Glomerular visceral epithelial cell (primary cell): ENCODE results near the gene KRT17.
A peak's percentile ranks its signal among the peaks of the same experiment; 100 is the strongest.
"Not testable (repeated sequence)": the region's sequence is repeated elsewhere in the genome, so short reads cannot be mapped to it uniquely, and the experiment has no call there.

Experiments
- DNase-seq: peaks from one replicate; pipeline ENCODE4 v3.0.0-alpha.2; 2016; ENCODE audit errors: extremely low spot score

Gene KRT17

GRCh38 chr17:41620583-41621434 is 3.6 kb downstream of the KRT17 start:
- DNase-seq = no peak

GRCh38 chr17:41619927-41620582 is 4.3 kb downstream of the KRT17 start:
- DNase-seq = not testable (repeated sequence)

GRCh38 chr17:41619036-41619926 is 5.1 kb downstream of the KRT17 start:
- DNase-seq = no peak

DNA sequence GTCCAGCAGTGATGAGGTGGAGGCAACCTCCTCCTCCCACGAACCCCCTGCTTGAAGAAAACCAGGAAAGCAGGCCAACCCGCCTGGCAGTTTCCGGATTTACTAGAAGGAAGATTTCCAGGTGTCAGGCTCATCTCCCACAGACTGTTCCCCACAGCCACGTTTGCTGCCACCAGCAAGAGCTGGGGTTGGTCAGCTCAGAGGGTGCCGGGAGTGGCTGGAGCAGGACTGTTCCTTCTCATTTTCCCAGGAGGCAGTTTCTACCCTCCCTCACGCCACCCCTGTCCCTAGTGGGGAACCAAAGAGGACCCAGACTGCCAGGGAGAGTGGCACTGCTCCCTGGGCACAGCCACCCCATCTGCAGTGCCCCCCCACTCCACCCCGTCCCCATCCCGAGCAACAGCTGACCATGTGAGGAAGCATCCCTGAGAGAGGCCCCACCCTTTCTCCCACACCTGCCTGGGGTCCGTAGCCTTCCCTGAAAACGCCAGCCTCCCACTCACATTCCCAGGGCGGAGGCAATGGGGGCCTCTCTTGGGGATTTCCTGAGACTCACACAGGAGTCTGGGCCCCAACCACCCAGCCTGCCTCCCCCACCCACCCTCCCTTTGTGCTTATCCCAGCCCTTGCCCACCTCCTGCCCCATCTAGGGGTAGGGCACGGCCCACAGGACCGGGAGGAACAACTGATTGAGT is 5.9 kb downstream of the KRT17 start:
- no peak for DNase-seq

DNA sequence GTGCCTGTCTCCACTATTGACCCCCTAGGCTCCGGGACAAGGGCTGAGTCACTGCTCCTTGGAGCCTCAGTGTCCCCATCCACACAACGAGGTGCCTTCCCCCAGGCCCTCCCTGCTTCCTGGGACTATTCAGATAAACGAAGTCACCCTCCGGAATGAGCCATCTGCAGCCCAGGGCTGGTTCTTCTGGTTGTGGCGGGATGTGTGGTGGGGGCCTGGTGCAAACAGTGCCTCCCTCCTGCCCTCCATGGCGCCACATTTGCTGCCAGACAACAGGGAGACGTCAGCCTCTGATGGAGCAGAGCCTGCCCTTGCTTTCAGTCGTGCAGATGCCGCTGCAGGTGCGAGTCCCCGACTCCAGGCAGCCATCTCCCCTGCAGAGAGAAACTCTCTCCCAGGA is 6.7 kb downstream of the KRT17 start:
- DNase-seq = no peak

GRCh38 chr17:41617136-41617535 is 7.2 kb downstream of the KRT17 start:
- DNase-seq = no peak

DNA sequence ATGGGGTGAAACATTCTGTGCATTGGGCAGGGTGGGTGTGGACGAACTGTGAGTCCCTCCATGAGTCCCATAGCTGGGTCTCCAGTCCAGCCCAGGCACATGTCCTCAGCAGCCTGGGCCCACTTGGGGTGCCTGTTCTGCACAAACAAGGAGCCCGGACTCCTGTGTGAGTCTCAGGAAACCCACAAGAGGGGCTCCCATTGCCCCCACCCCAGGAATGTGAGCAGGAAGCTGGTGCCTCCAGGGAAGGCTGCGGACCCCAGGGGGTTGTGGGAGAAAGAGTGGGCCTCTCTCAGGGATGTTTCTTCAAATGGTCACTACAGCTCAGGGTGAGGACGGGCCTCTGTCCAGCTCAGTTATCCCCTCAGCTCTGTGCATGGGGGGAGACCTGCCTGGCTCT is 7.9 kb downstream of the KRT17 start:
- not testable (repeated sequence) for DNase-seq

- DNase-seq = peak; percentile 16
Observed at GRCh38 chr17:41615454-41615853, 8.9 kb downstream of the KRT17 start.

DNA sequence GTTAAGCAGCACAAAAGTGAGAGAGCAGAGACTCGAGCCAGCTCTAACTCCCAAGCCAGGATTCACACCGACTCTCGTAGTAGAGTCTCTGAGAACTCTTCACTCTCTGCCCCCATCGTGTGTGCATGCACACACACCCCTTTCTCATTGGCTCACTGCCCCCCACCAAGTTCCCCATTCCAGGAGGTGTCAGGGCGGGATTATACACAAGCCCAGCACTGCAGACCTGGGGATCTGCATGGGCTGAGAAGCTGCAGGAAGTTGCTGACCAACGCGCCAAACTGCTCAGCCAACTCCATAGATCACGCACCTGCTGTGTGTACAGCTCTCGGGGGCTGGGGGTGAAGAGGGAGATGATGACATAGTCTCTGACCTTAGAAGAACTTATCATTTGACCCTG is 9.6 kb downstream of the KRT17 start:
- DNase-seq = not testable (repeated sequence)

- no peak for DNase-seq
Observed at GRCh38 chr17:41614098-41614497, 10.3 kb downstream of the KRT17 start.

DNA sequence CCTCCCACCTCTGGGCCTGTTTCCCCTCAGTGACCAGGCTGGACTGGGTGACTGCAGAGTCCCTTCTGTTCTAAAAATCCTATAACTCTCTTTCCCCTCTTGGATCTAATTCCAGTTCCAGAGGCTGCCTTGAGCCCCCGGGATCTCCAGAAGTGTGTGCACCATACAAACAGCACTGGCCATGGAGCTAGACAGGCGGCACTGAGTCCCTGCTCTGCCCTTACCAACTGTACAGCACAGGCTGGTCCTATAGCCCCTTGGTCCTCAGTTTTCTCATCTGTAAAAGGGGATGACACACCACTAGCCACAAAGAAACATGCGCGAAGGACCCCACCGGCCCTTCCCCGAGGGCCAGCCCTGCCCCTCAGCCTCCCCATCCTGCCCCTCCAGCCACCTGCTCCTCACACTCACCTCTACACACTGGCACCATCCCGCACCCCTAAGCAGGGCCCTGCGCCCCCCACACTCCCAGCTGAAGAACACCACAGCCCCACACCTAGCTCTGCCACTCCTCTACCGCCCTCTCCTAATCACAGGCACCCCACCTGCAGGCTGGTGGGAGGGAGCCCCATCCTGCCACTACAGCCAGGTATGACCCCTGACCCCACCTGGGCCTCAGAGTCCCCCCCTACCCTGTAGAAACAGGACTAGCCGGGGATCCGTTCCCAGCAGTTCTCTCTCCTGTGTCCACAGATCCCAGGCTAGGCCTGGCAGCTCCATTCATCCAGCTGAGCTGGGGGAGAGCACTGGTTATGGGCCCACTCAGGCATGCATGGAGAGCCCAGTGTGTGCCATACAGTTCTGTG is 10.9 kb downstream of the KRT17 start:
- no peak for DNase-seq

- peak; percentile 20 for DNase-seq
Observed at GRCh38 chr17:41612376-41613160, 11.8 kb downstream of the KRT17 start, which contains the start of gene KRT16. TSS of gene KRT16 (minus strand) at chr17:41612767. CDS start at chr17:41612688, 79 bp downstream.

DNA sequence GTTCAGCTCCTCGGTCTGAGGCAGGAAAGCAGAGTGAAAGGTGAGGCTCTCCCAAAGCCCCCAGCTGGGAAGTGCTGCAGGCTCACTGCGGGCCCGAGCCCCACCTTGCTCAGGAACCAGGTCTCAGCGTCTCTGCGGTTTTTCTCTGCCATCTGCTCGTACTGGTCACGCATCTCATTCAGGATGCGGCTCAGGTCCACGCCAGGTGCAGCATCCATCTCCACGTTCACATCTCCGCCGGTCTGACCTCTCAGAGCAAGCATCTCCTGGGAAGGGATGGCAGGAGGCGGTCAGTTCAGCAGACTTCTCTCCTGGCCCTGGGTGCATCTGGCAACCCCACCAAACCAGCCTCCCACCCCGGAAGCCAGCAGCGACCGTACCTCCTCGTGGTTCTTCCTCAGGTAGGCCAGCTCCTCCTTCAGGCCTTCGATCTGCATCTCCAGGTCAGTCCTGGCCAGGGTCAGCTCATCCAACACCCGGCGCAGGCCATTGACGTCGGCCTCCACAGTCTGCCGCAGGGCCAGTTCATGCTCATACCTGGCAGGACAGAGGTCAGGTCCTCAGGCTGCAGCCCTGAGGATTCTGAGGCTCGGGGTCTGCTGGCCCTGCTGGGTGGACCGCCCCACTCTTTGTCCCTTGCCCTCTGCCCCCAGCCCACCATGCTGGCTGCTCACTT is 13.3 kb downstream of the KRT17 start:
- DNase-seq = no peak

DNA sequence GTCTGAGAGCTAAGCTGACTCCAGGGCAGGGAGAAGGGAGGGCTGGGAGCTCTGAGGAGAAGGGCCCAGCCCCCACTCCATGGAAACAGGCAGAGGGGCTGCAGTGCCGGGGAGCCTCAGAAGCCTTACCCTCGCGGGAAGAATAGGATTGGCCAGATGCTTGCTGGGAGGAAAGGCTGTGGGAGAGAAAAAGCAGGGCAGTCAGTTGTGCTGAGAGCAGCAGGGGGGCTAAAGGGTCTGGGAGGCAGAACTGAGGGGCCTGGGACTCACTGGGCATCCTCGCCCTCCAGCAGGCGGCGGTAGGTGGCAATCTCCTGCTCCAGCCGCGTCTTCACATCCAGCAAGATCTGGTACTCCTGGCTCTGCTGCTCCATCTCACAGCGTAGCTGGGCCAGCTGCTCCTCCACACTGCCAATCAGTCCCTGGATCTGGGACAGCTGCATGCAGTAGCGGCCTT is 14.3 kb downstream of the KRT17 start:
- DNase-seq = not testable (repeated sequence)

GRCh38 chr17:41606930-41607329 is 17.4 kb downstream of the KRT17 start:
- not testable (repeated sequence) for DNase-seq

GRCh38 chr17:41602524-41602923 is 21.9 kb downstream of the KRT17 start:
- no peak for DNase-seq

- DNase-seq = no peak
Observed at GRCh38 chr17:41600318-41600717, 24.1 kb downstream of the KRT17 start.

- DNase-seq = no peak
Observed at GRCh38 chr17:41599680-41600079, 24.7 kb downstream of the KRT17 start.

DNA sequence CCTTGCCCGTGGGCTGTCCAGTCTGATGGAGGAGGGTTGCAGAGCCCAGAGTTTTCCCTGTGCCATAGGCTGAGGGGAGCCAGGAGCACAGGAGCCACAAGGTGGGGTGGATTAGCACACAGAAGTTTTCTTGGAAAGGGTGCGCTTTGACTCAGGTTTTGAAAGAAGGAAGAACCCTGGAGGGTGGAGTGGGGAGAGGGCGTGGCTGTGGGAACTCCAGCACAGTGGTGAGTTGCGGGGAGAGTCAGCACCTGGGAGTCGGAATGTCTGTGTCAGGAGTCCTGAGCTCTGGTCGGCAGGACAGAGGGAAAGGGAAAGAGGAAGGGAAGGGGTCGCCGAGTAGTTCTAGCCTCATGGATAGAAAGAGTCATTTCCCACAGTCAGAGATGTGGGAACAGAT is 28.8 kb downstream of the KRT17 start:
- no peak for DNase-seq
